ENCODE measurements around the gene RCOR1. TPM values are rescaled to one million over a fixed set of nuclear protein-coding genes. Genes with fewer than 3 reads are reported as not detected.

The RCOR1 gene
- total and polyA plus RNA-seq, 2 of the 4 experiments (the other 2 are of a cell fraction): 9.0 to 11.2 TPM

GRCh38 chr14:102630405-102630804 is 38.0 kb downstream of the RCOR1 start:
- dilution Hi-C loops (cut with HindIII; ENCODE audit: low sequenced_read_pairs, unreplicated experiment): no loop called here
- Histone ChIP-seq H3K79me1 (ENCODE audit: low read depth in 1 of 2, low read length in 2 of 2) (peaks cover 42 to 78% of the 10 kb centered on the region in 2 experiments), H3K4me2 (ENCODE audit: low read depth, low read length) (no peak overlapping the region), H3K9ac (ENCODE audit: low read depth, low read length) (no peak overlapping the region), H3K56ac (ENCODE audit: extremely low read depth, insufficient read depth, low read length) (no peak overlapping the region), H2AK5ac (ENCODE audit: low read depth, low read length) (no peak overlapping the region), H3K23ac (ENCODE audit: low read depth, low read length) (0 out of 2 replicates have a peak overlapping the region, but pooled peaks have one; percentile 1), H2BK20ac (ENCODE audit: low read depth, low read length) (no peak overlapping the region), H3K14ac (replicated peaks; ENCODE audit: low read depth, low read length) (no peak overlapping the region), H4K91ac (ENCODE audit: insufficient read depth, low read depth, low read length) (no peak overlapping the region), H4K8ac (ENCODE audit: low read depth in 2 of 2, low read length in 2 of 2) (no peak overlapping the region), H3K27me3 (ENCODE audit: control insufficient read depth, insufficient read depth, low read length) (no peaks in the 10 kb centered on the region), H3K9me3 (ENCODE audit: control insufficient read depth, insufficient read depth, low read length) (no peaks in the 10 kb centered on the region), H2BK120ac (ENCODE audit: low read depth, low read length) (no peak overlapping the region), H4K5ac (ENCODE audit: low read depth, low read length) (no peak overlapping the region), H3K4me1 (ENCODE audit: control insufficient read depth, insufficient read depth, low read length) (peaks cover 8% of the 10 kb centered on the region), H2AK9ac (replicated peaks; ENCODE audit: low read depth, low read length, poor library complexity) (no peak overlapping the region), H3K4ac (ENCODE audit: low read depth, low read length) (no peak overlapping the region), H3K9me1 (ENCODE audit: insufficient read depth, low read length) (peaks cover 20% of the 10 kb centered on the region), H3K27ac (ENCODE audit: insufficient read depth, low read length) (no peak overlapping the region), H3K4me3 (ENCODE audit: insufficient read depth, low read depth, low read length) (no peak overlapping the region), H2BK15ac (ENCODE audit: low read depth, low read length) (no peak overlapping the region), H3K36me3 (ENCODE audit: control insufficient read depth, insufficient read depth, low read length) (no peaks in the 10 kb centered on the region), H3K18ac (ENCODE audit: low read depth, low read length) (no peak overlapping the region), H2BK5ac (ENCODE audit: low read depth, low read length, poor library complexity, severe bottlenecking) (no peak overlapping the region), H2AFZ (replicated peaks; ENCODE audit: low read length, poor library complexity) (no peak overlapping the region), H4K20me1 (ENCODE audit: insufficient read depth, low read length) (peaks cover 58% of the 10 kb centered on the region)
- TF ChIP-seq CHD1 (IDR thresholded peaks at IDR 0.05; ENCODE audit: low read depth, low read length): no peak
- no peak for TF ChIP-seq RAD21 (IDR thresholded peaks at IDR 0.05; ENCODE audit: low read length)
- no peak for TF ChIP-seq POLR2A (IDR thresholded peaks at IDR 0.05; ENCODE audit: low read depth, low read length)
- TF ChIP-seq MAFK (IDR thresholded peaks at IDR 0.05; ENCODE audit: low read depth, low read length): no peak
- TF ChIP-seq CEBPB (IDR thresholded peaks at IDR 0.05; ENCODE audit: low read depth, low read length): no peak
- TF ChIP-seq RCOR1 (IDR thresholded peaks at IDR 0.05; ENCODE audit: insufficient replicate concordance, low read length): no peak
- no peak for TF ChIP-seq USF2 (IDR thresholded peaks at IDR 0.05; ENCODE audit: low read depth, low read length)
- ChIA-PET CTCF (interaction anchor here (0.9 to 1.0 kb wide), 2 partner anchors 29 to 63 kb away, joined by 3 read pairs; no protein-coding TSS in a partner anchor), POLR2A (ENCODE audit: unreplicated experiment) (no interaction called here)
- in situ Hi-C loops (cut with MboI; ENCODE audit: low sequenced_read_pairs): no loop called here
- ATAC-seq (ENCODE audit: low read depth) (no peak), DNase-seq (no peak)
- intact Hi-C loops (cut with micrococcal nuclease): no loop called here
- BruUV-seq (replicated peaks): no TSS peak
- WGBS, 2 experiments (ENCODE audit: extremely low coverage in 2 of 2, insufficient read length in 1 of 2): no CpG with 5 or more reads among the region's 5 CpGs
